Ascending aorta (tissue), 2 donors: Measurements from ENCODE around the gene PTP4A1. TPM values are rescaled to one million over a fixed set of nuclear protein-coding genes. Genes with fewer than 3 reads are reported as not detected.
"Not testable (repeated sequence)": the region's sequence is repeated elsewhere in the genome, so short reads cannot be mapped to it uniquely, and the experiment has no call there.

Experiments used
- DNase-seq, 2 donors: peaks; one replicate each; pipeline ENCODE4 v3.0.0-alpha.2; 2019; ENCODE audit warnings: low spot score in 2 of 2
- H3K27ac ChIP-seq, 2 donors: fragments of 200-600 bp; sonication (generic); one replicate each; pipeline ENCODE4 v1.5.1; 2016 to 2017; ENCODE audit warnings: mild to moderate bottlenecking in 1 of 2
- H3K27me3 ChIP-seq: fragments of 200-600 bp; sonication (generic); one replicate; pipeline ENCODE4 v1.5.1; 2017
- H3K36me3 ChIP-seq, 2 donors: fragments of 200-600 bp; sonication (generic); one replicate each; pipeline ENCODE4 v1.5.1; 2016
- H3K4me1 ChIP-seq, 2 donors: fragments of 200-600 bp; sonication (generic); one replicate each; pipeline ENCODE4 v1.5.1; 2016 to 2017; ENCODE audit warnings: mild to moderate bottlenecking in 1 of 2
- H3K4me3 ChIP-seq, 2 donors: fragments of 200-600 bp; sonication (generic); one replicate each; pipeline ENCODE4 v1.5.1; 2016 to 2017; ENCODE audit warnings: mild to moderate bottlenecking in 1 of 2
- H3K9me3 ChIP-seq, 2 donors: fragments of 200-600 bp; sonication (generic); one replicate each; pipeline ENCODE4 v1.5.1; 2016
- CTCF ChIP-seq, 3 experiments: fragments of 200-600 bp in 2 of 3; fragments of 450-650 bp in 1 of 3; sonication (generic) in 2 of 3; IDR thresholded peaks; one replicate each; pipeline ENCODE4 v1.5.1; 2016 to 2019; ENCODE audit warnings: antibody characterized with exemption in 3 of 3, mild to moderate bottlenecking in 1 of 3, moderate library complexity in 1 of 3
- intact Hi-C: fragments of 100-400 bp; cut with DNase I; formaldehyde crosslinking; loops from one replicate; pipeline ENCODE4 v1.15.1; 2023
- total RNA-seq: library from RNA; depleted of rRNA; stranded (reverse); fragments of >200 nt; gene quantifications from one replicate; pipeline ENCODE4 v1.1.0, GENCODE V29; 2016

Gene PTP4A1
- total RNA-seq, 1 donor from 2014 or later = 33.3 TPM

GRCh38 chr6:63584566-63584965 lies 12.3 kb downstream of the PTP4A1 start:
- no peak for TF ChIP-seq CTCF (IDR thresholded peaks at IDR 0.05)
- H3K4me3 ChIP-seq = no peak overlapping the region
- H3K9me3 ChIP-seq = no peaks in the 10 kb centered on the region
- H3K27me3 ChIP-seq = no peaks in the 10 kb centered on the region
- H3K36me3 ChIP-seq = peaks cover 18 to 20% of the 10 kb centered on the region in 2 donors
- intact Hi-C loops = no loop called here
- DNase-seq = no peak
- no peaks in the 10 kb centered on the region for H3K4me1 ChIP-seq
- no peak overlapping the region for H3K27ac ChIP-seq

DNA sequence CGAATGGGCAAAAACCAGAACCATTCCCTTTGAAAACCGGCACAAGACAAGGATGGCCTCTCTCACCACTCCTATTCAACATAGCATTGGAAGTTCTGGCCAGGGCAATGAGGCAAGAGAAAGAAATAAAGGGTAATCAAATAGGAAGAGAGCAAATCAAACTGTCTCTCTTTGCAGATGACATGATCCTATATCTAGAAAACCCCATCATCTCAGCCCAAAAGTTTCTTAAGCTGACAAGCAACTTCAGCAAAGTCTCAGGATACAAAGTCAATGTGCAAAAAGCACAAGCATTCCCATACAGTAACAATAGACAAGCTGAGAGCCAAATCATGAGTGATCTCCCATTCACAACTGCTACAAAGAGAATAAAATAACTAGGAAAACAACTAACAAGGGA lies 13.4 kb downstream of the PTP4A1 start:
- H3K36me3 ChIP-seq, H3K4me3 ChIP-seq, H3K27ac ChIP-seq, intact Hi-C loops, H3K4me1 ChIP-seq, DNase-seq, H3K27me3 ChIP-seq, H3K9me3 ChIP-seq: not testable (repeated sequence)

GRCh38 chr6:63589952-63590411 lies 17.7 kb downstream of the PTP4A1 start:
- Histone ChIP-seq H3K27me3 (no peaks in the 10 kb centered on the region), H3K4me3 (no peak overlapping the region), H3K9me3 (no peaks in the 10 kb centered on the region), H3K4me1 (no peaks in the 10 kb centered on the region), H3K36me3 (no peaks in the 10 kb centered on the region), H3K27ac (no peak overlapping the region)
- intact Hi-C loops = loop anchor here (10.0 kb wide), 1 partner anchor 245 kb away; no protein-coding TSS in a partner anchor
- TF ChIP-seq CTCF (IDR thresholded peaks at IDR 0.05) = no peak
- DNase-seq = no peak

DNA sequence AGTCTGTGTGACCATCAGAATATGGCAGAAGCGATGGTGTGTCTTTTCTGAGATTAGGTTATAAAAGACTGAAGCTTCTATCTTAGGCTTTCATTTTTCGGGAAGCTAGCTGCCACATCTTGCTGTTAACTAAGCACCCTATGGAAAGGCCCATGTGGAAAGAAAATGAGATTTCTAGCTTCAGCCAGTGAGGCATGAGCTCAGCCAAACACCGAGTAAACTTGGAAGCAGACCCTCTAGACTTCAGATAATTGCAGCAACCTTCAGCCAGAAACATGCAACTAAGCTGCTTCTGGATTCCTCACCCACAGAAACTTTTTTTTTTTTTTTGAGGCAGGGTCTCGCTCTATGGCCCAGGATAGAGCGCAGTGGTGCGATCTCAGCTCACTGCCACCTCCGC lies 20.6 kb downstream of the PTP4A1 start:
- Histone ChIP-seq H3K4me1 (no peaks in the 10 kb centered on the region), H3K36me3 (no peaks in the 10 kb centered on the region), H3K27ac (no peak overlapping the region), H3K9me3 (no peaks in the 10 kb centered on the region), H3K27me3 (no peaks in the 10 kb centered on the region), H3K4me3 (no peak overlapping the region)
- intact Hi-C loops = loop anchor here (10.0 kb wide), 1 partner anchor 248 kb away; no protein-coding TSS in a partner anchor
- TF ChIP-seq CTCF (IDR thresholded peaks at IDR 0.05) = no peak
- no peak for DNase-seq

- intact Hi-C loops = loop anchor here (1.0 to 10.0 kb wide), 3 partner anchors 37 to 253 kb away; partner anchors contain the start of gene PHF3
- Histone ChIP-seq H3K4me1 (peaks cover 0 to 4% of the 10 kb centered on the region in 2 donors), H3K9me3 (no peaks in the 10 kb centered on the region), H3K27me3 (no peaks in the 10 kb centered on the region), H3K36me3 (no peaks in the 10 kb centered on the region), H3K4me3 (peak overlapping the region; percentile 36 to 65), H3K27ac (no peak overlapping the region)
- TF ChIP-seq CTCF (IDR thresholded peaks at IDR 0.05) = no peak
- DNase-seq = no peak
Observed at GRCh38 chr6:63597141-63598048, 25.1 kb downstream of the PTP4A1 start.
